Karpas-422 (cell line): Measurements from ENCODE around the gene GGA2. TPM values are rescaled to one million over a fixed set of nuclear protein-coding genes. Genes with fewer than 3 reads are reported as not detected.

ENCODE experiments used
- DNase-seq: peaks from one replicate; pipeline ENCODE4 v3.0.0-alpha.2; 2015
- H2AFZ ChIP-seq: fragments of 200-600 bp; sonication (generic); 2 replicates; pipeline ENCODE4 v1.6.1; 2014; ENCODE audit warnings: antibody characterized with exemption, low read length, mixed read lengths
- H3K27ac ChIP-seq: fragments of 200-600 bp; sonication (generic); 2 replicates; pipeline ENCODE4 v1.5.1; 2014; ENCODE audit warnings: mild to moderate bottlenecking, low read length, moderate library complexity
- H3K27me3 ChIP-seq: fragments of 200-600 bp; sonication (generic); 2 replicates; pipeline ENCODE4 v1.6.1; 2014; ENCODE audit warnings: low read length, mixed read lengths
- H3K36me3 ChIP-seq: fragments of 200-600 bp; sonication (generic); 2 replicates; pipeline ENCODE4 v1.6.1; 2014; ENCODE audit warnings: low read length, mixed read lengths; ENCODE audit not compliant: insufficient read depth
- H3K4me1 ChIP-seq: fragments of 200-600 bp; sonication (generic); 2 replicates; pipeline ENCODE4 v1.6.1; 2014; ENCODE audit warnings: mild to moderate bottlenecking, low read length, mixed read lengths
- H3K4me2 ChIP-seq: fragments of 200-600 bp; sonication (generic); 2 replicates; pipeline ENCODE4 v1.6.1; 2014; ENCODE audit warnings: low read length, low read depth, mild to moderate bottlenecking; ENCODE audit not compliant: poor library complexity, severe bottlenecking
- H3K4me3 ChIP-seq: fragments of 200-600 bp; sonication (generic); 2 replicates; pipeline ENCODE4 v1.5.1; 2014; ENCODE audit warnings: mild to moderate bottlenecking, antibody characterized with exemption, low read length, mixed read lengths
- H3K79me2 ChIP-seq: fragments of 200-600 bp; sonication (generic); 2 replicates; pipeline ENCODE4 v1.6.1; 2014; ENCODE audit warnings: mild to moderate bottlenecking, low read length, mixed read lengths
- H3K9ac ChIP-seq: fragments of 200-600 bp; sonication (generic); 2 replicates; pipeline ENCODE4 v1.6.0; 2014; ENCODE audit warnings: low read length
- H3K9me2 ChIP-seq: fragments of 200-600 bp; sonication (generic), shearing (Covaris generic); replicated peaks from 2 replicates; pipeline ENCODE4 v1.6.0; 2014; ENCODE audit warnings: mild to moderate bottlenecking, low read length, moderate library complexity; ENCODE audit not compliant: insufficient read depth
- H3K9me3 ChIP-seq: fragments of 300-700, 200-600 bp; sonication (generic); 2 replicates; pipeline ENCODE4 v1.6.1; 2014; ENCODE audit warnings: low read length, mixed read lengths
- H4K20me1 ChIP-seq: fragments of 200-600 bp; sonication (generic); 2 replicates; pipeline ENCODE4 v1.6.1; 2014; ENCODE audit warnings: mild to moderate bottlenecking, antibody characterized with exemption, low read length, low read depth; ENCODE audit not compliant: insufficient read depth
- total RNA-seq: library from RNA; depleted of rRNA; stranded (reverse); fragments of >200 nt; shearing (Covaris generic); gene quantifications from 2 replicates; pipeline ENCODE4 v1.2.3, GENCODE V29; 2014; ENCODE audit warnings: low replicate concordance

Gene GGA2
- total RNA-seq, 1 experiment from 2014 or later: 109 TPM

DNA sequence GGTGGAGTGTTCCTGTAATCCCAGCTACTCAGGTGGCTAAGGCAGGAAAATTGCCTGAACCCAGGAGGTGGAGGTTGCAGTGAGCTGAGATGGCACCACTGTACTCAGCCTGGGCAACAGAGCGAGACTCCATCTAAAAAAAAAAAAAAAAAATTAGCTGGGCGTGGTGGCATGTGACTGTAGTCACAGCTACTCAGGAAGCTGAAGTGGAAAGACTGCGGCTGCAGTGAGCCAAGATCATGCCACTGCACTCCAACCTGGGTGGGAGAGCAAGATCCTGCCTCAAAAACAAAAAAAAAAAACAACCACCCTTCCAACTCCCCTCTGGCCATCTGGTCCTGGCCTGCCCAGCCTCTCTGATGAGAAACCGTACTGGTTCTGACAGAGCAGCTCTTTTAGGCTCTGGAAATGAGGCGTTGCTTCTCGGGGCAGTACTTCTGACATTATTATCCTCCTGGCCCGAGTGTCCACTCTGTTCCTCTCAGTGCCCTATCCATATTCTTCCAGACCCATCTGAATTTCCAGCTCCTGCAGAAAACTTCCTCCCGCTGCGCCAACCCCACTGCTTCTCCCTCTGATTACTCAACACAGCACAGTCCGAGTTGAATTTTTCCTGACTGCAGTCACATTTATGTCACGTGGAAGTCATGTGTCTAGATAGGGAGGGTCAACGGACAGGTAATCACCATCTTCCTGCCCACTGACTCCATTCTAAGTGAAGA, 13.3 kb downstream of the GGA2 start:
- no peaks in the 10 kb centered on the region for H3K27me3 ChIP-seq
- H3K4me2 ChIP-seq: no peak overlapping the region
- no peak overlapping the region for H2AFZ ChIP-seq
- H3K79me2 ChIP-seq: peaks cover 92% of the 10 kb centered on the region
- H3K9me3 ChIP-seq: no peaks in the 10 kb centered on the region
- H3K9ac ChIP-seq: no peak overlapping the region
- no peak overlapping the region for H3K4me3 ChIP-seq
- DNase-seq: no peak
- H3K4me1 ChIP-seq: peaks cover 27% of the 10 kb centered on the region
- H3K9me2 ChIP-seq: no peaks in the 10 kb centered on the region
- H3K27ac ChIP-seq: no peak overlapping the region
- peaks cover 55% of the 10 kb centered on the region for H3K36me3 ChIP-seq
- peaks cover 61% of the 10 kb centered on the region for H4K20me1 ChIP-seq

DNA sequence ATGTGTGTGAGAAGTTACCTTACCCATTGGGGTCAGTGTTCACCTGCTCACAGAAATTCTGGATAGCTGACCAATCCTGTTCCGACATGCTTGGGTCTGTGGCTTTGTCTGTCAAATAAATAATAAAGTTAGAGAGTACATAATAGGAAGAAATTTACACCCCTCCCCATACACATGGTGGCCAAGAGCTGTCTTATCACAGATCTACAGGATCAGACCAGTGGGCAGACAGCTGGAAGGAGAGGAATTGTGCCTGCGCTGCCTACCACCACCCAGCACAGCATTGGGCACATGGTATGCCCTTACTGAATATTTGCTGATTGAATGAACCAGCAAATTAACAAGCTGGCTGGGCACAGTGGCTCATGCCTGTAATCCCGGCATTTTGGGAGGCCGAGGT, 14.6 kb downstream of the GGA2 start:
- peaks cover 14% of the 10 kb centered on the region for H3K4me1 ChIP-seq
- no peaks in the 10 kb centered on the region for H3K9me3 ChIP-seq
- DNase-seq: no peak
- no peaks in the 10 kb centered on the region for H3K27me3 ChIP-seq
- no peak overlapping the region for H3K9ac ChIP-seq
- no peak overlapping the region for H3K4me3 ChIP-seq
- H4K20me1 ChIP-seq: peaks cover 53% of the 10 kb centered on the region
- H3K27ac ChIP-seq: no peak overlapping the region
- no peak overlapping the region for H2AFZ ChIP-seq
- H3K79me2 ChIP-seq: peaks cover 88% of the 10 kb centered on the region
- no peaks in the 10 kb centered on the region for H3K9me2 ChIP-seq
- H3K36me3 ChIP-seq: peaks cover 52% of the 10 kb centered on the region
- H3K4me2 ChIP-seq: no peak overlapping the region

DNA sequence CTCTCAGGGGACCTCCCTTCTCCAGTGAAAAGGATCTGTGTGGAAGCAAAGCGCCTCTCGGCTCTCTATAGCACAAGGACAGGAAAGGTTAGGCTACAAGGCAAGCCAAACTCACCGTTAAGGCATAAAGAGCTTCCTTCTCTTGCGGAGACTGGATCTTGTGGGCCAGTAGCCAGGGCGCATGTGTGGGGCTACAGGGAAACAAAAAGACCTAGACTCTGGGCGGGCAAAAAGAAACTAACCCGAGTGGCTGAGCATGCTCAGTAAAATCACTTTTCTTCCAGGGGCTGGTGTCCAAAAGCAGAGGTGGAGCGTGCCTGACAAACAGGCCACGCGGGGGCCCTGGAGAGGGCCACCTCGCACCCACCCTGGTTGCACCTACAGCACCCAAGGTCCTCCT, 16.1 kb downstream of the GGA2 start:
- H3K79me2 ChIP-seq: peaks cover 82% of the 10 kb centered on the region
- H4K20me1 ChIP-seq: peaks cover 40% of the 10 kb centered on the region
- DNase-seq: no peak
- H3K9ac ChIP-seq: no peak overlapping the region
- H3K4me2 ChIP-seq: no peak overlapping the region
- H3K9me3 ChIP-seq: no peaks in the 10 kb centered on the region
- H3K27ac ChIP-seq: no peak overlapping the region
- no peaks in the 10 kb centered on the region for H3K27me3 ChIP-seq
- no peak overlapping the region for H3K4me3 ChIP-seq
- peaks cover 57% of the 10 kb centered on the region for H3K36me3 ChIP-seq
- H3K4me1 ChIP-seq: peaks cover 3% of the 10 kb centered on the region; the same call in 1 of the 2 replicates
- no peak overlapping the region for H2AFZ ChIP-seq
- no peaks in the 10 kb centered on the region for H3K9me2 ChIP-seq

DNA sequence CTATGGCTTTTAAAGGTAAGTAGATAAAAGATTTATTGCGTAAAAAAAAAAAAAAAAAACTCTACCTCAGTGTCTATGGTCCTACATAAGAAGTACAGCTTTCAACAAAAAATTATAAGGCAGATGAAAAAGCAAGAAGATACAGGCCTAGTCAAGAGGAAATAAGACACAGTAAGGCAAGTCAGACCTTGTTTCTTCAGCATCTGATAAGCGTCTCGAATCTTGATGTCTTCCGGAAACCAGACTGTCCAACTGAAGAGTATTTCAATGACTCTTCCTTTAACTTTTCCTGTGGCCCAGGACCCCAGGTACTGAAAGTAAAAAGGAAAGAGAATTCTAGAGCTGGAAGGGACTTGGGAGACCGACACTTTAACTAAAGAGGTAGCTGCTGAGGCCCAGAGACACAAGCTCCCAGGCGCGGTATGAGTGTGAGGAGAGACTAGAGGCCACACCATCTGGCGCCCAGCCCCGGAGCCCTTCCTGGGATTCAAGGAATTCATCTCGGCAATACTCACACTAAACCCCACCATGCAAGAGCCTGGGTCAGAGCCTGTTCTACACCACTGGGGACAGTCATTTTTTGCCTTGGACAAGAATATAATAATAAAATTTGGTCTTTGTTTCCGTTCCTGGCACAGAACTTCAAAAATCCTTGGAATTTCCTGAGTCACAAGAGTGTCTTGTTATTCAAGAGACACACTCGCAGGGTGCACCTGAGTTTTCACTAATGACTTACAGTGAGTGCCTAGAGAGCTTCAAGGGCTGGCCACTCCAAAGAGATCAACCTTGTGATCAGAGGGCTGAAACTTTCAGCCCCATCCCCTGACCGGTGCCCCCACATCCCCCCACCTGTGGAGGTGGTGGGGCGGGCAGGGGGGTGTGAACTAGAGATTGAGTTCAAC, 18.6 kb downstream of the GGA2 start:
- no peak overlapping the region for H2AFZ ChIP-seq
- peaks cover 69% of the 10 kb centered on the region for H3K36me3 ChIP-seq
- no peak overlapping the region for H3K9ac ChIP-seq
- H3K4me3 ChIP-seq: no peak overlapping the region
- H3K9me3 ChIP-seq: no peaks in the 10 kb centered on the region
- DNase-seq: no peak
- H3K27me3 ChIP-seq: no peaks in the 10 kb centered on the region
- no peaks in the 10 kb centered on the region for H3K4me1 ChIP-seq
- H3K27ac ChIP-seq: no peak overlapping the region
- H3K4me2 ChIP-seq: no peak overlapping the region
- peaks cover 19% of the 10 kb centered on the region; the same call in 1 of the 2 replicates for H4K20me1 ChIP-seq
- H3K79me2 ChIP-seq: peaks cover 72% of the 10 kb centered on the region
- no peaks in the 10 kb centered on the region for H3K9me2 ChIP-seq

DNA sequence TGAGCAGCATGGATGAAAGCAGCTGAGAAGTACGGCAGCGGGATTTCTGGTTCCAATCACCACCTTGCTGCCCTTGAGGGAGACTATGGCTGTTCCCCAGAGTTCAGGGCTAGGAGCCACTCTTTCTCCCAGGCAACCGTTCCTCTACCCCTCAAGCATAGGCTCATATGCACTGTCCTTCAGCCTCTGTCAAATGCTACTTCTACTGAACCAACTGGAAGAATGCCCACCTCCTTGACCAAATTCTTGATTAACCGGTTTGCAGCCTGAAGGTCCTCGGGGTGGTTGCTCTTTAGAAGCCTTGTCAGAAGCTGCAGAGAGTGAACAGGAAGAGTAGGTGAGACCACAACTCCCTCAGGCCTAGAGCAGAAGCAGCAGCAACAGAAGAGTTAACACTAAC, 23.8 kb downstream of the GGA2 start:
- H3K4me3 ChIP-seq: no peak overlapping the region
- no peak overlapping the region for H3K9ac ChIP-seq
- no peak overlapping the region for H3K27ac ChIP-seq
- no peak overlapping the region for H2AFZ ChIP-seq
- H3K27me3 ChIP-seq: no peaks in the 10 kb centered on the region
- no peaks in the 10 kb centered on the region for H3K9me3 ChIP-seq
- no peak for DNase-seq
- H3K9me2 ChIP-seq: no peaks in the 10 kb centered on the region
- H3K79me2 ChIP-seq: peaks cover 51% of the 10 kb centered on the region
- H3K36me3 ChIP-seq: peaks cover 79% of the 10 kb centered on the region
- H4K20me1 ChIP-seq: peaks cover 20% of the 10 kb centered on the region
- no peak overlapping the region for H3K4me2 ChIP-seq
- H3K4me1 ChIP-seq: no peaks in the 10 kb centered on the region

- Histone ChIP-seq H3K9me3 (no peaks in the 10 kb centered on the region), H3K9me2 (no peaks in the 10 kb centered on the region), H3K4me1 (no peaks in the 10 kb centered on the region), H3K27ac (no peak overlapping the region), H3K36me3 (peaks cover 80% of the 10 kb centered on the region), H3K4me2 (no peak overlapping the region), H2AFZ (no peak overlapping the region), H3K79me2 (peaks cover 47% of the 10 kb centered on the region), H3K9ac (no peak overlapping the region), H4K20me1 (peaks cover 18% of the 10 kb centered on the region), H3K27me3 (no peaks in the 10 kb centered on the region), H3K4me3 (no peak overlapping the region)
- no peak for DNase-seq
These were observed 24.5 kb downstream of the GGA2 start for GRCh38 chr16:23485841-23486240.

- H3K79me2 ChIP-seq: peaks cover 48% of the 10 kb centered on the region
These were observed 25.1 kb downstream of the GGA2 start for GRCh38 chr16:23485257-23485614.

GRCh38 chr16:23484510-23485256, 25.6 kb downstream of the GGA2 start:
- Histone ChIP-seq H3K9ac (no peak overlapping the region), H3K27ac (no peak overlapping the region), H3K79me2 (peaks cover 42% of the 10 kb centered on the region), H4K20me1 (peaks cover 18% of the 10 kb centered on the region), H3K27me3 (no peaks in the 10 kb centered on the region), H3K36me3 (peaks cover 82% of the 10 kb centered on the region), H3K9me2 (no peaks in the 10 kb centered on the region), H3K4me3 (no peak overlapping the region), H3K4me2 (no peak overlapping the region), H3K4me1 (no peaks in the 10 kb centered on the region), H2AFZ (no peak overlapping the region), H3K9me3 (no peaks in the 10 kb centered on the region)
- DNase-seq: no peak

More at GRCh38 chr16:23485257-23485614, 25.1 kb downstream of the GGA2 start:
- Histone ChIP-seq H3K27me3 (no peaks in the 10 kb centered on the region), H3K9ac (no peak overlapping the region), H3K4me3 (no peak overlapping the region), H3K4me1 (no peaks in the 10 kb centered on the region), H3K9me3 (no peaks in the 10 kb centered on the region), H3K36me3 (peaks cover 82% of the 10 kb centered on the region), H3K27ac (no peak overlapping the region), H4K20me1 (peaks cover 18% of the 10 kb centered on the region), H2AFZ (no peak overlapping the region), H3K9me2 (no peaks in the 10 kb centered on the region), H3K4me2 (no peak overlapping the region)
- no peak for DNase-seq
